NB4 (cell line): ENCODE results near the gene MAP3K4.

ENCODE experiments used
- CTCF ChIP-seq: IDR thresholded peaks from one replicate; pipeline ENCODE4 v1.5.1; 2012; ENCODE audit warnings: low read depth, low read length
- MAX ChIP-seq: IDR thresholded peaks from 2 replicates; pipeline ENCODE4 v1.6.1; 2011; ENCODE audit warnings: low read depth, low read length
- POLR2A ChIP-seq: IDR thresholded peaks from 2 replicates; pipeline ENCODE4 v1.6.1; 2011; ENCODE audit warnings: mild to moderate bottlenecking; ENCODE audit not compliant: insufficient read length; ENCODE audit errors: extremely low read depth

GRCh38 chr6:161094955-161095354 is 103.4 kb downstream of the MAP3K4 start:
- TF ChIP-seq CTCF (no peak), MAX (no peak), POLR2A (no peak)
